MV-4-11 (cell line): ENCODE measurements around the gene DPF3.

Source experiments
- DNase-seq: peaks from one replicate; lab custom pipeline; 2025; lab: John Stamatoyannopoulos, UW

Gene DPF3

DNA sequence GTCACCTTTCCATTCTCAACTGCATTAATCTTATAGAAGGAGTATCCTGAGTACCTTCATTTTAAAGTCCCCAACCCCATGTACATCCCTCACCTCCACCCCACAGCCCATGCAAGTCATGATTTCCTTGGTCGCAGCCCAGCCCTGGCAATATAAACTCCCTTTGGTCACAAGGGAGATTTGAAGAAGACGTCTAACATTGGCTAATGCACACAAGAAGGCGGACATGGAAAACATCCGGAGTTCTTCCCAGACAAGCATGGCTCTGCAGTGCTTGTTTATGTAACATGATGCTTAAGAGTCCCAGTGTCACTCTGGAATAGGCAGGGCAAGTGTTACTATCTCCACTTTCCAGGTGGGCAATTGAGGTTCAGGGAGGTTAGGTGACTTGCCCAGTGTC is 277.6 kb downstream of the DPF3 start:
- DNase-seq = no peak

DNA sequence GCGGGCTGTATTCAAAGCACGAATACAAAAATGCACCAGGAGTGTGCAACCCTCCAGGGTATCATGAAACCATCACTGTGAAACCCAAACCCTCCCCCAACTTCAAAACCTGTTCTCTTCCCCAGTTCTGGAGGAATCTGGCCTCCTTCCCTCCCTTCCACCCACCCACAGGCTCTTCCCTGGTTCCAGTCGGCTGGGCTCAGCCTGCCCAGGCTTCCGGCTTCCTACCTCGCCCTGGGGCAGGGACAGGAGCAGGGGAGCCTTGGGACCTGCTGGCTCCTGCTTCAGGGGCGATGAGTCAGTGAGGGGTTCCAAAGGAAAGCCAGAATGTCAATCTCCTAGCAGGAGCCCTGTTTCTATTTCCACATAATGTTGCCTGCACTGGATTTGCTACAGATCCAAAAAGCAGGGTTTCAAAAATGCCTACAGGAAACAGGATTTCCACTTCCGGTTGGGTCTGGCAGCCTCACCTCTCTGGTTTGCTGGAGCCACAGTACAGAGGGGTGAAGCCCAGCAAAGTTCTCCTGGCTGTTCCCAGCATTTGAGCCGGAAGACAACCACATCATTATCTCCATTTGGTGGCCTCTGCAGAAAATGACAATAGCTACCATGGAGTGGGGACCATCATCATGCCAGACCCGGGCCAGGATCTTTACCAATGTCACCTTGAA is 278.3 kb downstream of the DPF3 start:
- DNase-seq = no peak

DNA sequence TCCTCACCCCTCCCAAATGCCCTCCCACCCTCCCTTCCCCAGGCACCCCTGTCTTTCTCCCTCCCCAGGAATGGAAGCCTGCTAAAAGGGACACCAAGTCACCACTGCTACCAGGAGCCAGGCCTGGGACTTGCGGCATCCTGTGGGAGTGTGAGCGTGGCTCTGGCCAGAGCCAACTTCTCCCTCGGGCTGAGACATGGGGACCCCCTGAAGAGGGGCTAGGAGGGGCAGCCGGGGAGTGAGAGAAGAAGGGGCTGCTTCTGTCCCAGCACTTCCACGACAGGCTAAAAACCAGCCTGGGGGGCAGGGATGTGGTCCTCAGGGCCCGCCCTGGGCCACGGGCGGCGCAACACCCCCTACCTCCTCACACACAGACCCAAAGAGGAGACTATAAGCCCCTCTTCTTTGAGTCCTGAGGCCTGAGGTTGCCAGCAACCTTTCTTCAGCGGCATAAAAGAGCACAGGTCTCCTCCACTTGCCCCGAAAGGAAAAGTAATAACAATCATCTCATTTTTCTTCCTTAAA is 278.9 kb downstream of the DPF3 start:
- DNase-seq = no peak

DNA sequence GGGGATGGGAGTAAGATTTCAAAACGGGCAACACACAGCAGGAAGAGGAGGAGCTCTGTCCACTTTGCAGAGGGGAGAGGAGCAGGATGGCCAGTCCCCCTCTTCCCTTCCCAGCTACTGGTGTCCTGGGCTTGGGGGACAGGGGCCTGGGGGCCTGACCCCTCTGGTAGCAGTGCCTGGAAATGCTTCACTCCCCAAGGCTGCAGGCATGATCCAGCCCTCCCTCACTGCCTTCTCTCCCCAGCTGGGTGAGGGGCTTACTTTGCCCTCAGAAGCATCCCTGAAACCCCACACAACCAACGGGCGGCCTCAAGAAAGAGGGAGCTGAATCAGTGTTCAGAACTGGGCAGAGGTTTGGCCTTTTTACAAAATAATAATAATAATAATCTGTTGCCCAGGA is 279.5 kb downstream of the DPF3 start:
- no peak for DNase-seq

- no peak for DNase-seq
Measured at GRCh38 chr14:72613975-72614319, 280.0 kb downstream of the DPF3 start.

- DNase-seq = no peak
Measured at GRCh38 chr14:72613231-72613974, 280.5 kb downstream of the DPF3 start.

DNA sequence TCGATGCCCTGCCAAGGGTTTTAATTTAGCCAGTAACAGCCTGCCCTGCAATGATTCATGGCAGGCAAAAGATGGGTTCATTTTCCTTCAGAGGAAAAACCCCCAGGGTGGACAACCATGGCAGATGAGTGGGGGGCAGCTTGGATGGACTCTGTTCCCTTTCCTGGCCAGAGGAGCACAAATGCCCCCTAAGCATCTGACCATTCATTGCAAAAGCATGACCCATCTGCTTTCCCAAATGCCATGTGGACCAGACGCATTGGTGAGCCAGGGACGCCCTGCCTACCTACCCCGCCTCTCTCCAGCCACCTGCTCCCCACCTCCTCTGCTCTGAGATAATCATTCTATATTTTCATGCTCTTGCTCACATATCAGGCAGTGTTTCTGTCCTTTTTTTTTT is 281.9 kb downstream of the DPF3 start:
- no peak for DNase-seq

DNA sequence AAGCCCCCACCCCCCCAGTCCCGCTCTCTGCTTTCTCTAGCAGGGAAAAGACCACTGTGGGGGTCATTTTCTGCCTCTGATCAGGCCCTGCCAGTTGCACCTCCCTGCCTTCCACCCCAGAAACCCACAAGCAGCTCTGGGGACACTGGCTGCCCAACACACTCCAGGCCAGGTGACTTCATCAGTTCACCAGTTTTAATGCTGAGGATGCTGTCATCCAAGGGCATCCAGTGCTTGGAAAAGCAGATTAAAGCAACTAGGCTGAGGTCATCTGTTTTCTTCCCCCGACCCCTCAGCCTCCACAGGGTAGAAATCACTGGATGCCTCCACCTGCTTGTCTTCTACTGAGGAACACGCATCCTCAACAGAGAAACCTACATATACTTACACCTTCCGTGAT is 282.4 kb downstream of the DPF3 start:
- no peak for DNase-seq

- DNase-seq = no peak
Measured at GRCh38 chr14:72610831-72611200, 283.1 kb downstream of the DPF3 start.

DNA sequence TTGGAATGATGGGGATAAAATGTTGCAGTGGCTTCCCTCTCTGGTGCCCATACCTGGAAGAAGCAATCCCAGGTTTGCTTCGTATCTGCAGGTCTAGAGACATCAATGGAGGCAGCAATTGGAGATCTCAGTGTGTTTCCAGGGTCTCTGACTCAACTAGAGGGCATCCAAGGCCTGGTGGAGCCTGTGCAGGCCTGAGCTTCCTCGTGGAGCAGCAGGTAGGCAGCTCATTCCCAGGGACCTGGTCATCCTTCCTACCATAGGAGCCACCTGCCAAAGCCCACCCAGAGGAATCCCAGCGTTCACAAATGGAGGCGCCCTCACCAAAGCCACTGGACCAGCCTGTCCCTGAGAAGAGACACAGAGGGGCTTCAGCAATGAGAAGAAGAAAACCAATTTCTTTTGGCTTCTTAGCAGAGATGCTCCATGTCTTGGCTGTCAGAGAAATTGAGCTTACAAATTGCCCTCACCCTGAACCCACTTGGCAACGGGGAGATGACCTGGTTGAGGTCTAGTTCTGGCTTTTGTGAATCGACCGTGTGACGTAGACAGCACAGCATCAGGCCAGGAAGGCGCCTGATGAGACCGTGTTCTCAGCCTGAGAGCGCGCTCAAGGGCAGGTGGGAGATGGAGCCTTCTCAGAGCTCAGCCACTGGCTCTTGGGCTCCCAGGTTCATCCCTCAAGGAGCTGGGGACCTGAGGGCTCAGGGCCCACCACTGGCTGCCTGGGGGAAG is 283.6 kb downstream of the DPF3 start:
- DNase-seq = no peak

- DNase-seq = no peak
Measured at GRCh38 chr14:72609205-72609916, 284.5 kb downstream of the DPF3 start.

- no peak for DNase-seq
Measured at GRCh38 chr14:72608391-72609204, 285.3 kb downstream of the DPF3 start.

DNA sequence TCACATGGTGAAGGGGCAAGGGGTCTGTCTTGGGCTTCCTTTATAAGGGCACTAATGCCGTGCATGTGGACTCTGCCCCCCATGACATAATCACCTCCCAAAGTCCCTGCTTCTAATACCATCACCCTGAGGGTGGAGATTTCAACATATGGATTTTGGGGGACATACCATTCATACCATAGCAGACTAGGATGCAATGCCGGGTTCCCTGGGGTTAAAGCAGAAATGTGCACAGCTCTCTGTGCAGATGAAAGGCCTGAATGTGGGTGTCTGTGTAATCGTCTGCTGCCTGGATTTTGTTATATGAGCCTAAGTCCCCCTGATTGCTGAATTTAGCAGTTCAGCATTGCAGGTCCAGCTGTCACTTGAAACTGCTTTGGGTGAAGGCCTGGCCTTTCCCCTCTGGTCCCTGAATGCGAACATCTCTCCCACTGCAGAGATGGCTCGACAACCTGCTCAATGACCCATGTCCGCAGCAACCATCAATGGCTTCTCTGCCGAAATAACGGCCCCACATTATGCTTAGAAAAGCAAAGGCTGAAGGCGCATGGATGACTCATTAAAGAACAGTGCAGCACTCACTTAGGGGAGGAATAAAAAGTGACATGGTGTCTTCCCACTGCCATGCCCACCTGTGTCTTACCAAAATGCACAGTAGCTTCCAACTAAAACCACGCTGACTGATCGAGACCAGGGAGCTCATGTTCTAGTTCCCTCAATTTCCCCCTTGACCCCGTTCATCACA is 286.3 kb downstream of the DPF3 start:
- no peak for DNase-seq

DNA sequence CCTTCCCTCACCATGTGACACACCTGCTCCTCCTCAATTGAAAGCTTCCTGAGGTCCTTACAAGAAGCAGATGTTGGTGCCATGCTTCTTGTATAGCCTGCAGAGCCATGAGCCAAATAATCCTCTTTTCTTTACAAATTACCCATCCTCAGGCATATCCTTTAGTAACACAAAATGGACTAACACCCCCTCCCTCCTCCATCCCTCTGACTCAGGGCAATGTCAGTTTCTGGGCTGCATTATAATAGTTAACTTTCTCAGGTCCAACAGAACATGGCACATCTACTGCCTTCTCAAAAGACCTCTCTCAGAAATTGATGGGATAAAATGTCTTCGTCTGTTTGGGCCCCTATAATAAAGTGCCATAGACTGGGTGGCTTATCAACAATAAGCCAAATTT is 287.0 kb downstream of the DPF3 start:
- no peak for DNase-seq

- DNase-seq = no peak
Measured at GRCh38 chr14:72605921-72606220, 288.0 kb downstream of the DPF3 start.

- no peak for DNase-seq
Measured at GRCh38 chr14:72605096-72605920, 288.6 kb downstream of the DPF3 start.

- DNase-seq = no peak
Measured at GRCh38 chr14:72604133-72604532, 289.8 kb downstream of the DPF3 start.

DNA sequence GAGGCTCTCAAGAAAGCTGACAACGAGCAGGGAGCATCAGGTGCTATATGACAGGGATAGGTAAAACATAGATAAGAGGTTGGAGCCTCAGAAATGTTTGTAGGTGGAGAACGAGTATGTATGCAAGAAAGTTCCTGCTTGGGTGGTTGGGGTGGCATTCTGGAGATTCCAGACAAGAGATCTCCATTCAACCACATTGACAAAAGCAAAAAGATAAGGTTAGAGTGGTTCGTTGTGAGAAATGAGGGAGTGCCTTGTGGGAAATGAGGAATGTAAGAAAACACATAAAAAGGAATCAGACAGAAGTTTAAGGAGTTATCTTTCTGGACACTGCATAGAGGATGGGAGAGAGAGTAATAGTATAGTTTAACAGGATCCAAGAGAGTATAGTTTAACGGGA is 290.3 kb downstream of the DPF3 start:
- no peak for DNase-seq

DNA sequence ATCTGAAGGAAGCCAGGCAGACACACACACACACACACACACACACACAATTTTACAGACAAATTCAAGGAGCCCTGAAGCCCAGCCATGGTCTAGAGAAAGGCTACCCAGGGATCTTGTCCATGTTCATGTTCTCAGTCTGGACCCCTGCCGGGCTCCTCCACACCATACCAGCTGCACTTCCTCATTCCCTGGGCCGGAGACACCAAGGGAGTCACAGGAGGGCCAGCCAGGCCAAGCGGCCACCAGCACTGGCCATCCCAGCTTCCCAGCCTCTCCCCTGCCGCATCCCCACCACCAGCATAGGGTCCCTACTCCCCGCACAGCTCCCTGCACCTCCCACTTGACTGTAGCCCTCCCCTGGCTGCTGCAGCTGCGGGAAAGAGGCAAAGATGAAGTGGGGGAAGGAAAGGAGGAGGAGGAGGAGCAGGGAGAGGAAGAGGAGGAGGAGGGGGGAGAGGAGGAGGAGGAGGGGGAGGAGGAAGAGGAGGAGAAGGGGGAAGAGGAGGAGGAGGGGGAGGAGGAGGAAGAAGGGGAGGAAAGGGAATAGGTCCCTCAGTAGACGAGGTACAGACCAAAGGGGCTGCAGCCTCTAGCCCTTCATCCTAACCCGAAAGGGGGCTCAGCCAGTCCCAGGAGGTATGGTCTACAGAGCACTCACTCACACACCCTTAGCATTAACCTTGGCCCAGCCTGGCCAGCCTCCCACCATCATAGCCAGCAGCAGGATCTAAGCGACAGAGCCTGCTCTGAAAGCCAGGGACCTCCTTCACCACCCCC is 293.2 kb downstream of the DPF3 start:
- DNase-seq = peak; percentile 29
